Activated naive CD8-positive, alpha-beta T cell treated with anti-CD3 and anti-CD28 coated beads, Interleukin-2, amount 10 ng/mL, durations not matched to agents 7 days and 5 days (primary cell): ENCODE data around the gene RIMBP2. TPM values are rescaled to one million over a fixed set of nuclear protein-coding genes. Genes with fewer than 3 reads are reported as not detected.

ENCODE experiments used
- ATAC-seq: fragments of 150-1000 bp; cut with Tn5 transposase; one replicate; pipeline ENCODE4 v1.10.0; 2021; ENCODE audit warnings: low read depth, moderate library complexity
- POLR2A ChIA-PET: fragments of 350-600 bp; sonication (Branson Sonifier 250); formaldehyde crosslinking; loops from one replicate; lab custom pipeline; 2021; ENCODE audit warnings: antibody characterized with exemption; lab: Charles Lee
- DNase-seq: peaks from one replicate; pipeline ENCODE4 v3.0.0; 2021
- H3K27ac Mint-ChIP-seq: one replicate; pipeline ENCODE4 v1.8.0; 2022; ENCODE audit warnings: mild to moderate bottlenecking, mixed read lengths
- H3K27me3 Mint-ChIP-seq: one replicate; pipeline ENCODE4 v1.8.0; 2022; ENCODE audit warnings: mild to moderate bottlenecking, moderate library complexity, mixed read lengths
- H3K36me3 Mint-ChIP-seq: one replicate; pipeline ENCODE4 v1.8.0; 2021; ENCODE audit warnings: mild to moderate bottlenecking, mixed read lengths
- H3K4me1 Mint-ChIP-seq: one replicate; pipeline ENCODE4 v1.8.0; 2021; ENCODE audit warnings: mixed read lengths
- H3K4me3 Mint-ChIP-seq: one replicate; pipeline ENCODE4 v1.8.0; 2022; ENCODE audit warnings: mild to moderate bottlenecking, moderate library complexity, mixed read lengths
- H3K9me3 Mint-ChIP-seq: one replicate; pipeline ENCODE4 v1.8.0; 2021; ENCODE audit warnings: mixed read lengths
- total RNA-seq, 2 experiments: library from RNA; stranded (reverse); gene quantifications; one replicate each; pipeline ENCODE4 v1.2.3, GENCODE V29; 2021

RIMBP2 gene
- total RNA-seq, 2 experiments from 2014 or later: not detected

DNA sequence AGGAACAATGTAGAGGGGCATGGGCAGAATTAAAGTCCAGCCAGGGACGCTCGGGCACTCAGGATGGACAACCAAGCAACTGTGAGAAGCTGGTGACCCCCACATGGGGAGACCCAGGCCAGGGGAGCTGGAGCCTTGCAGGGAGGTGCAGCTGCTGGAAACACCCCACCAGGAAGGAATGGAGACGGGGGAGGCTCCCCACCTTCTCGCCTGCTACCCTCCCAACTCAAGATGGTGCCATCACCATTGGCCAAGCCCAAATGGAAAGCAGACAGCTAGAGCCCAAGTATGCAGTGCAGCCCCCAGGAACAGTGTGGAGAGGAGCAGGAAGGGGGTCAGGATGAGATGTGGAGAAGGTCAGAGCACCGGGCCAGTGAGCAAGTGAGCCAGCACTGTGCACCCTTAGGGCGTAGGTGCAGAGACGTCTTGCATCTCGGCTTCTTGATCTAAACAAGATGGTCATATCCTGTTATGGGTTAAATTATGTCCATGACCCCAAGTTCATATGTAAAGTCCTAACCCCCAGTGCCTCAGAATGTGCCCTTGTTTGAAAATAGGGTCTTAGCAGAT lies 159.5 kb downstream of the RIMBP2 start:
- H3K4me3 Mint-ChIP-seq: no peak overlapping the region

GRCh38 chr12:130555628-130556485 lies 160.2 kb downstream of the RIMBP2 start:
- H3K27me3 Mint-ChIP-seq: no peaks in the 10 kb centered on the region
- ATAC-seq (no peak), DNase-seq (no peak)
- H3K27ac Mint-ChIP-seq: no peak overlapping the region
- no peaks in the 10 kb centered on the region for H3K36me3 Mint-ChIP-seq
- no peaks in the 10 kb centered on the region for H3K4me1 Mint-ChIP-seq
- POLR2A ChIA-PET: no interaction called here
- H3K9me3 Mint-ChIP-seq: peaks cover 4% of the 10 kb centered on the region
- no peak overlapping the region for H3K4me3 Mint-ChIP-seq

More for the DNA sequence above, 159.5 kb downstream of the RIMBP2 start:
- H3K27ac Mint-ChIP-seq: no peak overlapping the region
- H3K4me1 Mint-ChIP-seq: no peaks in the 10 kb centered on the region
- DNase-seq (no peak), ATAC-seq (no peak)
- POLR2A ChIA-PET: no interaction called here
- no peaks in the 10 kb centered on the region for H3K27me3 Mint-ChIP-seq
- peaks cover 3% of the 10 kb centered on the region for H3K9me3 Mint-ChIP-seq
- no peaks in the 10 kb centered on the region for H3K36me3 Mint-ChIP-seq

DNA sequence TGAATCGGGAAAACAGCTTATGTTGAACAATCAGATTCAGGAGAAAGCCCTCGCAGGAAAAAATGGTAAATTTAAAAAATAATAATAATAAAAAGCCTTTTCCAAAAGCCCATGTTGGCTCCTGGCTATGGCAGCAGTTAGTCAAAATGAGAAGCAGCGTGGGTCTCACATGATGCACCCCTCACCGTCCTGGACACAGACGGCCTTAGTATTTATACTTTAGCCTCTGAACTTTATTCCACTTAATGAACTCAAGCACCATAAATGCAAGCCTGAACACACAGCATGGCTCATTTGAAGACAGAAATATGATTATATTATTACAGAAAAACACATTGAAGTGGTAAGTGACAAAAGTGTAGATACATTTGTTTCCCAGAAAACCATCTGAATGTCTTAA lies 160.9 kb downstream of the RIMBP2 start:
- no peaks in the 10 kb centered on the region for H3K4me1 Mint-ChIP-seq
- no peak overlapping the region for H3K27ac Mint-ChIP-seq
- no peaks in the 10 kb centered on the region for H3K27me3 Mint-ChIP-seq
- H3K36me3 Mint-ChIP-seq: no peaks in the 10 kb centered on the region
- peaks cover 2% of the 10 kb centered on the region for H3K9me3 Mint-ChIP-seq
- H3K4me3 Mint-ChIP-seq: no peak overlapping the region
- no peak for DNase-seq
- POLR2A ChIA-PET: no interaction called here
- no peak for ATAC-seq

GRCh38 chr12:130552483-130552996 lies 163.6 kb downstream of the RIMBP2 start:
- Mint-ChIP-seq H3K27me3 (no peaks in the 10 kb centered on the region), H3K9me3 (peaks cover 2% of the 10 kb centered on the region), H3K36me3 (no peaks in the 10 kb centered on the region), H3K4me1 (no peaks in the 10 kb centered on the region), H3K4me3 (no peak overlapping the region), H3K27ac (no peak overlapping the region)
- DNase-seq: no peak
- POLR2A ChIA-PET: no interaction called here
- ATAC-seq: no peak

DNA sequence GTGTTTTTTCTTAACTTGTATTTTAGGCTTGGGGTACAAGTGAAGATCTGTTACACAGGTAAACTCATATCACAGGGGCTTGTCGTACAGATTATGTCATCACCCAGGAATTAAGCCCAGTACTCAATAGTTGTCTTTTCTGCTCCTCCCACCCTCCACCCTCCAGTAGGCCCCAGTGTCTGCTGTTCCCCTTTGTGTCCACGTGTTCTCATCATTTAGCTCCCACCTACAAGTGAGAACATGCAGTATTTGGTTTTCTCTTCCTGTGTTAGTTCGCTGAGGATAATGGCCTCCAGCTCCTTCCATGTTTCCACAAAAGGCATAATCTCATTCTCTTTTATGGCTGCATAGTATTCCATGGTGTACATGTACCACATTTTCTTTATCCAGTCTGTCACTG lies 166.7 kb downstream of the RIMBP2 start:
- Mint-ChIP-seq H3K36me3 (no peaks in the 10 kb centered on the region), H3K4me3 (no peak overlapping the region), H3K27ac (no peak overlapping the region), H3K27me3 (no peaks in the 10 kb centered on the region), H3K4me1 (no peaks in the 10 kb centered on the region), H3K9me3 (peaks cover 2% of the 10 kb centered on the region)
- ATAC-seq (no peak), DNase-seq (no peak)
- POLR2A ChIA-PET: no interaction called here

DNA sequence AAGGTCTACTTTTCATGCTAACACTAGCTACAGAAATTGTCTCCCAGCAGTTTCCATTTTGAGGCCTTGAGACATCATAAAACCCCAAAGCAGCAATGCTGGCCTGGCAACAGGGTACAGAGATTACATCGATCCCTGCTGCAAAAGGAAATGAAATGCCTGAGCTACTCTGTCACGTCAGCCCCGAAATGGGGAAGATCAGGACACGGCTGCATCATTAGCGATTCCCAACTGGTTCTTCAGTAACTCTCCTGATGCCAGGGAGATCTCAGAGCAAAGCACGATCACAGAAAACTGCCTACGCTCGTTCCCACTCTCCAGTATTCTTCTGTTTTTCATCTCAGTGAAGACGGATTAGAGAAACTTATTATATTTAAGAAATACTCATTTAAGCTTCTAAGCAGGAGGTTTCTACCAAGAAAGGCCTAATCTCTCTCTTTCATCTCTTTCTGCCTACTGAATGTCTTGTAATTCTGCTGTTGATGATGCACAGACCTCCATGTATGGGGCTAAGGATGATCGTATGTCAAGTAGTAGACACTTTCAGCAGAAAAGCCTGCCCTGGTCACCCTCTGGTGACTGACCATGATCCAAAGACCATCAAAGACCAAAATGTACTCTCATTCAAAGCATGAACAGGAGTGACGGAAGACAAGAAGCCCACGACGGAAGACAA lies 168.5 kb downstream of the RIMBP2 start:
- DNase-seq: no peak
- Mint-ChIP-seq H3K4me3 (no peak overlapping the region), H3K4me1 (no peaks in the 10 kb centered on the region), H3K27me3 (no peaks in the 10 kb centered on the region), H3K9me3 (peaks cover 2% of the 10 kb centered on the region), H3K36me3 (no peaks in the 10 kb centered on the region), H3K27ac (no peak overlapping the region)
- POLR2A ChIA-PET: no interaction called here
- no peak for ATAC-seq

DNA sequence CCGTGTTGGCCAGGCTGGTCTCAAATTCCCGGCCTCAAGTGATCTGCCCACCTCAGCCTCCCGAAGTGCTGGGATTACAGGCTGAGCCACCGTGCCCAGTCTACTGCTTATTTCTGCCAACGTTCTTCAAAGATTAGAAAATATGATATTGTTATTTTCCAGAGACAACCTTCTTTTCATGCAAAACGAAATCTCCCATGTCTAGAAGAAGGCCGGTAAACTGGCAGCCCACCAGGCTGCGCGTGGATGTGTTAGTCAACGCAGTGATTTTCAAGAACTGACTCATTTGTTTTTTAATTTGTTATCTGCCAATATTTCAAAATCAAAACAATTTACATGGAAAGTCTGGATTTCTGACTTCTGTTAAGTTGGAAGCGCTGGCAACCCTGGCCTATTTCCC lies 169.6 kb downstream of the RIMBP2 start:
- Mint-ChIP-seq H3K9me3 (peaks cover 2% of the 10 kb centered on the region), H3K27me3 (no peaks in the 10 kb centered on the region), H3K36me3 (no peaks in the 10 kb centered on the region), H3K27ac (no peak overlapping the region), H3K4me1 (no peaks in the 10 kb centered on the region), H3K4me3 (no peak overlapping the region)
- ATAC-seq (no peak), DNase-seq (no peak)
- POLR2A ChIA-PET: interaction anchor here (0.7 kb wide), 1 partner anchor 586 kb away, joined by 5 read pairs; no protein-coding TSS in a partner anchor

GRCh38 chr12:130545475-130545874 lies 170.6 kb downstream of the RIMBP2 start:
- H3K27me3 Mint-ChIP-seq: no peaks in the 10 kb centered on the region
- no peak overlapping the region for H3K27ac Mint-ChIP-seq
- H3K9me3 Mint-ChIP-seq: no peaks in the 10 kb centered on the region
- ATAC-seq (no peak), DNase-seq (no peak)
- POLR2A ChIA-PET: no interaction called here
- H3K4me1 Mint-ChIP-seq: no peaks in the 10 kb centered on the region
- H3K36me3 Mint-ChIP-seq: no peaks in the 10 kb centered on the region
- H3K4me3 Mint-ChIP-seq: no peak overlapping the region

DNA sequence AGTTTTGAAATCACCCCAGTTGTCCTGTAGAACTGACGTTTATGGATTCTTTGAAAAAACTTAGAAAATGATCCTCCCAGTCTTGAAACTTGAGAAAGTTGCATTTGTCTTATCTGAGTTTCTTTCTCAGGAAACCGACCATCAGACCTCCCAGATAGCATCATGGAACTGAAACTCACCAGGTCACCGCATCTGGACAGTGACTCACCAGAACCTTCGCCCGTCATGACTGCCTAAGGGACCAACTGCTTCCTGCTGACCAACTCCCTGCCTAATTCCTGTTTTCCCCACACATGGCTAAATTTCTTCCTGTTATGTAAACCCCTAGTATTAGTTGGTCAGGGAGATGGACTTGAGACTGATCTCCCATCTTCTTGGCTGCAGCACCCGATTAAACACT lies 175.7 kb downstream of the RIMBP2 start:
- POLR2A ChIA-PET: no interaction called here
- no peak overlapping the region for H3K27ac Mint-ChIP-seq
- no peaks in the 10 kb centered on the region for H3K36me3 Mint-ChIP-seq
- ATAC-seq: no peak
- no peak overlapping the region for H3K4me3 Mint-ChIP-seq
- H3K4me1 Mint-ChIP-seq: no peaks in the 10 kb centered on the region
- H3K9me3 Mint-ChIP-seq: peaks cover 4% of the 10 kb centered on the region
- no peak for DNase-seq
- H3K27me3 Mint-ChIP-seq: no peaks in the 10 kb centered on the region

DNA sequence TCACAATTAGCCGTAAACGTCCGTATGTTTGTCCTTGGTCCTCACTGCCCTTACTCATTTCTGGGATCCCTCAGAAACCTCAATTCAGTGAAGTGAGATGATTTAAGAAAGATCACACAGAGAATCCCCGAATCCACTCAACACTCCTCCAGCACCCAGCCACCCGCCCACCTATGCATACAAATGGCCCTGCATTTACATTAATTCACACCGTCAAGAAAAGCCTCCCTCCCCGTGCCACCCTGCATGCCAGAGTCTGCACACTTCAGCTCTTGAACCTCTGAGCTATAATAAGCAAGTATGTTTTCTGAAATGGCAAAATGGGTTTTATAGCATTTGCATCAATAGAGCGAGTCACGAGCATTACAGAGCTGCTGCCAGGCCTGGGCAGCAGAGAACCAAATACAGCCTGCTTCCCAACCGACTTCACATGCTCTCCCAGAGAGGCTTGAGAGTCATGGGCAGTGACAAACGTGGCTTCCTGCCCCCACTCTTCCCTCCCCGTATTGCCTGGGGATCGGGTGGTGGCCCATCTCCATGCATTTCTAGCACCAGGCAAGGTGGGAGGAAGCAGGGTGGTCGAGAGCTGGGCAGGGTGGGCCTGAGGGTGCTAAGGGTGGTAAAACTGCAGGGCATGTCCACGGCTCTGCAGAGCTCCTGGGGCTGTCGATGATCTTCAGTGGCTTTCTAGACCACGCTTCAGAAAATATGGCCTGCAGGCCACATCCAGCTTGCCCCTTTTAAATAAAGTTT lies 177.6 kb downstream of the RIMBP2 start:
- no peaks in the 10 kb centered on the region for H3K27me3 Mint-ChIP-seq
- H3K27ac Mint-ChIP-seq: no peak overlapping the region
- DNase-seq (no peak), ATAC-seq (no peak)
- POLR2A ChIA-PET: no interaction called here
- no peaks in the 10 kb centered on the region for H3K36me3 Mint-ChIP-seq
- H3K9me3 Mint-ChIP-seq: peaks cover 4% of the 10 kb centered on the region
- H3K4me3 Mint-ChIP-seq: no peak overlapping the region
- no peaks in the 10 kb centered on the region for H3K4me1 Mint-ChIP-seq

GRCh38 chr12:130537655-130538054 lies 178.4 kb downstream of the RIMBP2 start:
- H3K4me1 Mint-ChIP-seq: no peaks in the 10 kb centered on the region
- no peaks in the 10 kb centered on the region for H3K36me3 Mint-ChIP-seq
- no peak overlapping the region for H3K4me3 Mint-ChIP-seq
- H3K9me3 Mint-ChIP-seq: peaks cover 4% of the 10 kb centered on the region
- POLR2A ChIA-PET: no interaction called here
- no peak for ATAC-seq
- no peak for DNase-seq
- H3K27me3 Mint-ChIP-seq: no peaks in the 10 kb centered on the region
- no peak overlapping the region for H3K27ac Mint-ChIP-seq

- Mint-ChIP-seq H3K9me3 (peaks cover 4% of the 10 kb centered on the region), H3K4me3 (no peak overlapping the region), H3K27me3 (no peaks in the 10 kb centered on the region), H3K4me1 (no peaks in the 10 kb centered on the region), H3K27ac (no peak overlapping the region), H3K36me3 (no peaks in the 10 kb centered on the region)
- ATAC-seq (no peak), DNase-seq (no peak)
- POLR2A ChIA-PET: no interaction called here
Measured at GRCh38 chr12:130537051-130537450, 179.0 kb downstream of the RIMBP2 start.

DNA sequence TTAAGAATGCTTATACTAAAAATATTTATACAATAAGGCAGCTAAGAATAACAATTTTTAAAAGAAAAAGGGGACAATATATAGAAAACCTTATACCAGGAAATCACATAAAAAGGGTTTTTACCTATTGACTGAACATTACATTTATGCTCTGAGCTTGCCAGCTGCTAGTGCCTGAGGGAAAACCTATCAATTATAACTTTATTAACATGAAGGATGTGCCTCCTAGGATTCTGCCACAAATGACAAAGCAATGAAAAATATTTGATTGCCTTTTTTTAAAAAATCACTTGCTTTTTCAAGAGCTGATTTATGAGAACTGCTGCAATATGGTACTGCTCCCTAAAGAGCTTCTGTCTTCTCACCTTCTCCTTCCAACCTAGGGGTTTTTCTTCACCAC lies 185.7 kb downstream of the RIMBP2 start:
- Mint-ChIP-seq H3K4me3 (no peak overlapping the region), H3K36me3 (no peaks in the 10 kb centered on the region), H3K27me3 (no peaks in the 10 kb centered on the region), H3K9me3 (no peaks in the 10 kb centered on the region), H3K4me1 (no peaks in the 10 kb centered on the region), H3K27ac (no peak overlapping the region)
- ATAC-seq (no peak), DNase-seq (no peak)
- POLR2A ChIA-PET: interaction anchor here (0.5 kb wide), 1 partner anchor 345 kb away, joined by 3 read pairs; no protein-coding TSS in a partner anchor
